ENCODE results near the gene CSF2.

GRCh38 chr5:132101385-132101880 is 27.8 kb downstream of the CSF2 start:
- TF ChIP-seq POLR2A (IDR thresholded peaks at IDR 0.05), result no peak
- TF ChIP-seq CTCF (IDR thresholded peaks at IDR 0.05), result no peak
- no peak for TF ChIP-seq POLR2AphosphoS5 (IDR thresholded peaks at IDR 0.05; ENCODE audit: insufficient read depth in 1 of 2, low read depth in 1 of 2)
